LNCaP clone FGC (cell line): ENCODE measurements around the gene HORMAD2.

ENCODE experiments used
- DNase-seq: peaks from one replicate; pipeline ENCODE4 v3.0.0-alpha.2; 2011; ENCODE audit warnings: low read depth
- H3K4me3 ChIP-seq: 2 replicates; pipeline ENCODE4 v1.5.1; 2011; ENCODE audit warnings: mild to moderate bottlenecking, low read depth, low read length, control low read depth
- CTCF ChIP-seq: IDR thresholded peaks from 2 replicates; pipeline ENCODE4 v1.5.1; 2012; ENCODE audit warnings: mild to moderate bottlenecking; ENCODE audit not compliant: control insufficient read depth, insufficient read depth; ENCODE audit errors: extremely low read depth

HORMAD2 gene

GRCh38 chr22:30079952-30080533 lies at the start of gene HORMAD2:
HORMAD2 (plus strand) TSS chr22:30080464; CDS start chr22:30093953, 13,489 bp downstream.
- no peak for TF ChIP-seq CTCF
- H3K4me3 ChIP-seq, result no peak within 1 kb of the TSS
- no peak for DNase-seq

- H3K4me3 ChIP-seq, result no peak overlapping the region
- TF ChIP-seq CTCF, result no peak
- DNase-seq, result no peak
Measured at GRCh38 chr22:30031328-30031727, 48.9 kb upstream of the HORMAD2 start.

- no peak for TF ChIP-seq CTCF
- no peak for DNase-seq
Measured at GRCh38 chr22:30031764-30032455, 48.4 kb upstream of the HORMAD2 start.

GRCh38 chr22:30033137-30033536 lies 47.1 kb upstream of the HORMAD2 start:
- no peak for TF ChIP-seq CTCF
- no peak overlapping the region for H3K4me3 ChIP-seq
- no peak for DNase-seq

More at GRCh38 chr22:30031764-30032455, 48.4 kb upstream of the HORMAD2 start:
- no peak overlapping the region for H3K4me3 ChIP-seq

- TF ChIP-seq CTCF, result no peak
- H3K4me3 ChIP-seq, result no peak overlapping the region
- DNase-seq, result no peak
Measured at GRCh38 chr22:30033901-30034300, 46.4 kb upstream of the HORMAD2 start.

- no peak for DNase-seq
- TF ChIP-seq CTCF, result no peak
- no peak overlapping the region for H3K4me3 ChIP-seq
Measured at GRCh38 chr22:30036656-30037055, 43.6 kb upstream of the HORMAD2 start.

- no peak for DNase-seq
- no peak overlapping the region for H3K4me3 ChIP-seq
- no peak for TF ChIP-seq CTCF
Measured at GRCh38 chr22:30038219-30038618, 42.0 kb upstream of the HORMAD2 start.
